OCI-LY3 (cell line): ENCODE data around the gene FAM72B.
"Not testable (repeated sequence)": the region's sequence is repeated elsewhere in the genome, so short reads cannot be mapped to it uniquely, and the experiment has no call there.

ENCODE experiments used
- H2AFZ ChIP-seq: fragments of 200-600, 300-600 bp; shearing (Covaris generic); 2 replicates; pipeline ENCODE4 v1.6.0; 2014; ENCODE audit warnings: antibody characterized with exemption, low read depth, low read length
- H3K27ac ChIP-seq: fragments of 200-600, 300-600 bp; sonication (generic); 2 replicates; pipeline ENCODE4 v1.5.1; 2014; ENCODE audit warnings: mild to moderate bottlenecking, low read length, moderate library complexity, mixed read lengths
- H3K27me3 ChIP-seq: fragments of 200-600, 300-600 bp; sonication (generic); 2 replicates; pipeline ENCODE4 v1.6.1; 2014; ENCODE audit warnings: low read depth, low read length, mixed read lengths
- H3K36me3 ChIP-seq: fragments of 200-600, 300-600 bp; sonication (generic); replicated peaks from 2 replicates; pipeline ENCODE3; 2014; ENCODE audit warnings: low read depth, low read length, mixed read lengths
- H3K4me1 ChIP-seq: fragments of 300-600, 200-600 bp; sonication (generic); 2 replicates; pipeline ENCODE4 v1.6.1; 2014; ENCODE audit warnings: low read length, mixed read lengths
- H3K4me2 ChIP-seq: fragments of 200-600, 300-600 bp; sonication (generic); 2 replicates; pipeline ENCODE4 v1.6.1; 2014; ENCODE audit warnings: low read length, mixed read lengths
- H3K4me3 ChIP-seq: fragments of 300-600, 200-600 bp; sonication (generic); 2 replicates; pipeline ENCODE4 v1.5.1; 2014; ENCODE audit warnings: antibody characterized with exemption, mild to moderate bottlenecking, low read length, moderate library complexity
- H3K79me2 ChIP-seq: fragments of 300-600, 200-600 bp; shearing (Covaris generic); 2 replicates; pipeline ENCODE4 v1.6.1; 2014; ENCODE audit warnings: mild to moderate bottlenecking, low read length, mixed read lengths
- H3K9ac ChIP-seq: fragments of 300-600, 200-600 bp; shearing (Covaris generic); 2 replicates; pipeline ENCODE4 v1.6.0; 2014; ENCODE audit warnings: mild to moderate bottlenecking, low read length, moderate library complexity
- H3K9me3 ChIP-seq: fragments of 200-600, 300-600 bp; shearing (Covaris generic); 2 replicates; pipeline ENCODE4 v1.6.1; 2014; ENCODE audit warnings: low read length, mixed read lengths; ENCODE audit not compliant: insufficient read depth
- H4K20me1 ChIP-seq: fragments of 200-600, 300-600 bp; sonication (generic); 2 replicates; pipeline ENCODE4 v1.6.1; 2016; ENCODE audit warnings: low read length, mixed read lengths; ENCODE audit not compliant: insufficient read depth

FAM72B gene

DNA sequence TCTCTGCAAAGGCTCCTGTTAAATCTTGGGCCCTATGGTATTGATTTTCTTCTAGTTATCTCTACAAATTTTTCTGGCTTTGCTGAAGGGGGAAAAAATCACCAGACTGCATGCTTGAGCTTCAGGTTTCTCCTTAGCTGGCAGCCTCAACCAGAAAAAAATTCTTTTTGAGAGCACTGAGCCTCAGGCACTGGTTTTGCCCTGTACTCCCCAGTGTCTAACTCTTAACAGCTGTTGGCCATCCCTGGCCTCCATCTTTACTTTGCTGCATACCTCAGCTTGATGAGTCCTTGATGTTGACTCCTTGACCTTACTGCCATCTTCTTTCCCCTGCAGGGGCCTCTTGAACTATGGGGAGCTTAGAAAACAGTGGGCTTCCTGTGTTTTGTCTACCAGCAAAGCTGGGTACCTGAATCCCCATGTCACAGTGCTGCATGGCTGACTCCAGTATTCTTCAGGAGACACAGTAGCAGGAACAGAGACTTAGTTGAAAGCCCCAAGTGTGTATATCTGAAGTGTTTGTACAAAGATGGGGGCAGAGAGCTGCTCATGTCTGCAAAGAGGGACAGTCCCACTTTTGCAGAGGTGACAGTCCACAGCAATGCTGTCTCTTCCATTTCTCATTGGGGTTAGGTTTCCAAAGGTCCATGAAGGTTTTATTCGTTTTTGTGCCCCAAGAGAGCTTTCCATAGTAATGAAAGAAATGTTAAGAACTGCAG lies 31.7 kb upstream of the FAM72B start:
- not testable (repeated sequence) for H3K36me3 ChIP-seq, H3K27ac ChIP-seq, H2AFZ ChIP-seq, H3K79me2 ChIP-seq, H3K27me3 ChIP-seq, H3K4me1 ChIP-seq, H3K4me3 ChIP-seq, H3K9ac ChIP-seq, H3K9me3 ChIP-seq, H4K20me1 ChIP-seq
- H3K4me2 ChIP-seq = 0 out of 2 replicates have a peak overlapping the region, but pooled peaks have one; percentile 12

DNA sequence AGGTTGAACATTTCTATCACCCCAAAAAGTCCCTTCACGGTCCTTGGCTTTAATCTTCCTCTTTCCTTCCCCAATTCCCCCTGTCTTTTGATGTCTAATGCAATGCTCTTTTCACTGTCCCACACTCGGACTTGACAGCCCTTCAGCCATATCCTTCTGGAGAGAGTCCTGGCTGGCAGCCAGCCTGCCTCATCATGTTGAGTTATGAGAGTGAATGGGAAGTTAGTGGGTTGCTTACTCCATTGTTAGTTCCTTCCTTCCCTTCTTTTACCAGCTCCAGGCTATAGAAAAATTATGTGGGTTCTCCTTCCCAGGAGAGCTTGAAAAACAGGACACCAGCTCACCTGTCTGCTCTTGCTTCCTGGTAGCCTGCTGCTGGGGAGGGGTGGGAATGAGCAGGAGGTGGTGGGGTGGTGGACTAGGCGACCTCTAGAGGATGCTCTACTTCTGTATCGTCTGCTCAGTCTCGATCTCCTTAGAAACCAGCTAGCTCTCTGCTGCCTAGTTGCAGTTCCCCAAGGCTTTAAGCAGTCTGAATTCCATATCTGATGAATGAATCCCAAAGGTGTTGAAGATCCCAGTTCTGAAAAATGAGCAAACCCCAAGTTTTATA lies 30.5 kb upstream of the FAM72B start:
- H3K27ac ChIP-seq, H3K4me2 ChIP-seq, H3K27me3 ChIP-seq, H3K4me1 ChIP-seq, H3K36me3 ChIP-seq, H2AFZ ChIP-seq, H3K9me3 ChIP-seq, H3K9ac ChIP-seq, H3K79me2 ChIP-seq, H4K20me1 ChIP-seq, H3K4me3 ChIP-seq: not testable (repeated sequence)

DNA sequence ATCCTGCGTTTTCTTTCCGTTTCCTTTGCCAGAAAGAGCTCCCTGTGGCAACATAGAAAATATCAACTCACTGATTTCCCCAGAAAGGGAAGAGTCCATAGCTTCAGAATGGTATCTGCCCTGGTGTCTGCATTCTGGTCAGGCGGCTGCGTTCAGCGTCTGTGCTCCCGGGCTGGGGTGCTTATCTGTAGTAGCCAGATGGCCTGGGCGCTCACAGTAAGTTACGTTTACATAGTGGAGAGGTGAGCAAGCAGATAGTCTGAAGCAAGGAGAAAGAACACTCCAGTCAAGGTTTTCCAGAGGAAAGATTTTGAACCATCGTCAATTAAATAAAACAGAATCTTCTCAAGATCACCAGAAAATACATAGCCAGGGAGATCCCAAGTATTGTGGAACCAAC lies 29.4 kb upstream of the FAM72B start:
- H3K9ac ChIP-seq, H2AFZ ChIP-seq, H3K79me2 ChIP-seq, H3K27ac ChIP-seq, H3K4me1 ChIP-seq, H3K27me3 ChIP-seq, H3K4me3 ChIP-seq, H3K36me3 ChIP-seq, H4K20me1 ChIP-seq, H3K9me3 ChIP-seq, H3K4me2 ChIP-seq: not testable (repeated sequence)

DNA sequence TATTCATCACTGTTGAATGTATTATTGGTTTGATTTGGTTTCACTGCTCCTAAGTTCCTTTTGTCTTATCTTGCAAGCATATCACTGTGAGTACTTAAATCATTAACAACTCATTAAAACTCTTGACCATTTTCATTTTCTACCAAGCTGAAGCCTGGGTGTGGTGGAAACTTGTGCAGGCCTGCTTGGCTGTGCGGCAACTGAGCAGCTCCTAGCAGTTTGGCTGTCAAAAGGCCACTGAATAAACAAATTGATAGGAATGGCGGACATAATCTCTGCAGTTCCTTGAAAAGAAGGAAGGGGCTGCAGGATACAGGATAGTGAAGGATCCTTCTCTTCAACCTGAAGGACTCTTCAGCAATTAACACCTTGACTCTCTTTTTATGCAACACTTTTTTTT lies 26.6 kb upstream of the FAM72B start:
- not testable (repeated sequence) for H3K9ac ChIP-seq, H3K4me3 ChIP-seq, H3K79me2 ChIP-seq, H3K27ac ChIP-seq, H3K36me3 ChIP-seq, H3K4me2 ChIP-seq, H4K20me1 ChIP-seq, H3K9me3 ChIP-seq, H3K27me3 ChIP-seq, H2AFZ ChIP-seq, H3K4me1 ChIP-seq

DNA sequence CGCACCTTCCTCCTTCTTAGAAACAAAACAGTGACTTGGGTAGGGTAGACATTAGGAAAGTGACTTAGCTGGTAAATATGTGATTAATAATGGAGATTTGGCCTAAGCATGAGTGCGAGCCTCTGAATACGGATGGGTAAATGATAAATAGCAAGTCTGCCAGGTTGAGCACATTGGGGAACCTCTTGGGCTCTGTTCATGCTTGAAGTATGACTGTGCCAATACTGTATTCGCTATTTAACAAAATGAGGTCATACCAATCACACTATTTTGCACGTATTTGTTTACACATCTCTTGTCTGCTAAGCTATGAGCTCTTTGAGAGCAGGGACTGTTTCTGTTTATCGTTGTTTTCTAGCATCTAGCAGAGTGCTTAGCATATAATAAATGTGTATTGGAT lies 24.2 kb upstream of the FAM72B start:
- not testable (repeated sequence) for H2AFZ ChIP-seq, H4K20me1 ChIP-seq, H3K4me1 ChIP-seq, H3K4me3 ChIP-seq, H3K9me3 ChIP-seq, H3K27me3 ChIP-seq, H3K27ac ChIP-seq, H3K9ac ChIP-seq, H3K36me3 ChIP-seq, H3K4me2 ChIP-seq, H3K79me2 ChIP-seq

DNA sequence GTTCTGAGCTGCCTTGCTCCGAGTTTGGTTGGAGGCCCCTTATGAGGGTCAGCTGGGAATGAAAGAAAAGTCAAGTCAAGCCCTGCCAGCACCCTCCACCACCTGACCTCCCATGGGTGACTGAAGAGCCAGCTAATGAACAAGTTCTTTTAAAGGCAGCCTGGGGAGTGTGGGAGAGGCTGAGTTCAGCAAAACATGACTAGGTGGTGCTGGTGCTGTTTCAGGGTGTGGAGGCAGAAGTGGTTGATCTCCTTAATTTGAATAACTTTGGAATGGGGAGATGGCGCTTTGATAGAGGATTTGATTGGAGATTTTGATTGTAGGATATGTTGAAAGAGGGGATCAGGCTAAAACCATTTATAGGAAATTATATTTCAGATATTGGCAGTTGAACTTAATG lies 23.2 kb upstream of the FAM72B start:
- H3K27me3 ChIP-seq, H3K4me2 ChIP-seq, H3K27ac ChIP-seq, H3K79me2 ChIP-seq, H4K20me1 ChIP-seq, H3K4me3 ChIP-seq, H3K4me1 ChIP-seq, H3K9ac ChIP-seq, H3K9me3 ChIP-seq, H2AFZ ChIP-seq, H3K36me3 ChIP-seq: not testable (repeated sequence)

DNA sequence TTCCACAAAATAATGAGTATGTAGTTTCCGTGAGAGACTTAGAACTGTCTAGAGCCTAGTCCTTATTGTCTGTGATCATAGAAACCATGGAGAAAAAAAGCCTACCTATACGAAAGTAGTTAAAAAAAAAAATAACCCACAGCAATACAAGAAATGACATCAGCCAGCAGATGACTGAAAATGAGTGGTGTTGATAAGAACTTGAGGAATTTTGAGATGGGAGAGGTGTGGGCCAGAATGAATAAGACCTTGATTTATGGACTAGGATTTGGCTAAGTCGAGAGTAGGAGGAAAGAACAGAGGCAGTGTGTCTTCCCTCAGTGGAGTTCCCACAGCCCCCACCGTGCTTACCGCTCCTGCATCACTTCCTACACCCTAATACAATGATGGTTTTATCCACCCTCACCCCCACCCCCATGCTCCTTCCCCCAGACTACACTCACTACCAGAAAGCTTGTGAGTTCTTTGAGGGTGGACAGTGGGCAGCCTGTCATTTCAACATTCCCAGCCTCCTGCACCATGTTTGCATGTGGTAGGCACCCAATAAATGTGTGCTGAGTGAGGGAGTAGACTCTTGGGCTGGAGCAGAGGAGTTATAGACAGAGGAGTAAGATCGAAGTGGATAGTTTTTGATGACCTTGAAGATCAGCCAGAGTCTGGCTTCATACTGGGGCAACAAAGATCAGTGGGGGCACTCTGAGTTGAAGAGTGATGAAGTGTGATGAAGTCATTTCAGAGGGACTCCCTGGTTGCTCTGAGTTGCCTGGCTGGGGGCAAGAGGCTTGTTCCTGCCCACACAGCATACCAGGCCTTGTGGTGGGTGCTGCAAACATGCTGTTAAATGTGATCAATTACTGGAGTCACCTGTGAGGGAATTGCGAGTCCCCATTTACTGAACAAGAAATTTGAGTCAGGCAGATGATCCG lies 21.9 kb upstream of the FAM72B start:
- H3K4me1 ChIP-seq, H3K4me2 ChIP-seq, H3K36me3 ChIP-seq, H3K9ac ChIP-seq, H3K79me2 ChIP-seq, H3K4me3 ChIP-seq, H2AFZ ChIP-seq, H3K27me3 ChIP-seq, H4K20me1 ChIP-seq, H3K27ac ChIP-seq, H3K9me3 ChIP-seq: not testable (repeated sequence)

DNA sequence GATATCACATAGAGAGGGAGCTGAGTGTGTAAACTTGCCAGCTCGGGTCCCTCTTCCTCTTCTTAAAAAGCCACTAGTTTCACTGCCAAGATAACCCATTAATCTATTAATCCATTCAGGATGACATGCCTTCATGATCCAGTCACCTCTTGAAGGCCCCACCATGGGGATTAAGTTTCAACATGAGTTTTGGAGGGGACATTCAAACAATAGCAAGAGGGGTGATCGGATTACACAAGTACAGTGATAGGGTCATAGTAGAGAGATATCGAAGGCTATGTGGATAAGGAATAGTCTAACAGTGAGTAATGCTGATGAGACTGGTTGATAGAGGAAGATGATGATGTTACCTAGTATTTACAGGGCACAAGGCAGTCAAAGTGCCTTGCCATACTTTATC lies 18.8 kb upstream of the FAM72B start:
- not testable (repeated sequence) for H3K4me2 ChIP-seq

DNA sequence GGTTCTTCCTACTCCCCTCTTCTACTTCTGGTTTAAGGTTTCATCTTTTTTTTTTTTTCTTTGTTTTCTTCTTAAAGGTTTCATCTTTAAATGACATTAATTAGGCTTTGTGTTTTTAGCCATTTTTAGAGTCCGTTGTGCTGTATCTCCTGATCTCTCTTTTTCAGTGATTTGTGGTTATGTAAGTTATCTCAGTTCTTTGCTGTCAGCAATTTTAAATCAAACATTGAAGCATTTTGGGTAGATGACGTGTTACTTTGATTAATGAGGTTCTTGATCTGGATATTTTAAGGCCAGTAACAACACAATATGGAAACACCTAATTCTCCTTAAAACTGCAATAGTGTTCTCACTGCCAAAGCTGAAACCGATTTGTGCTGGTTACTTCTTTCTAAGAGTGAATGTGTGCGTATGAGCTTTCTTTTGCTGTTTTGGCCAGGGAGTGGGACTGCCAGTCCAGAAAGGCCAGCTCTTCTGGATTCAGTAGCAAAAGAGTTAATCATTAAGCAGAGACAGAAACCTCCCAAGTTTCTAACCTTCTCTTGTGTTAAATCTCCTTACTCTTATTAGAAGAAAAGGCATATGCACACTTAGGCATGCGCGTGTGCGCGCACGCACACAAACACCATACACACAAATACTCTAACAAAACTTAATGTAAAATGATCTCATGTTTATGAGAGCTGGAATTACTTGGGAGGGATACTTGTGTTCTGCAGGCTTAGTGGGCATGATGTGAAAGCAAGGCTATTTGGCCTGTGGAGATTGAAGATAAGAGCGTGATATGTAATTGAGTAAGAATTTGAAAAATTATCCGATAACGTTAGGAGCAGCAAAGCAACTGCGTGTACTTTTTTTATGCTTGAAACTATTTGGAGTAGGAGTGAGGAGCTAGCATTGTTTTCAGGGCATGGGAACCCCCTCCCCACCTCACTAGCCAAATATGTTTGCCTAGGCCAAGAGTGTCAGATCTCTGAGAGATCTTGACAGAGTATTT lies 17.1 kb upstream of the FAM72B start:
- H3K4me1 ChIP-seq, H3K79me2 ChIP-seq, H3K9me3 ChIP-seq, H3K4me2 ChIP-seq, H3K4me3 ChIP-seq, H2AFZ ChIP-seq, H4K20me1 ChIP-seq, H3K36me3 ChIP-seq, H3K27me3 ChIP-seq, H3K27ac ChIP-seq, H3K9ac ChIP-seq: not testable (repeated sequence)

More for the DNA sequence above, 18.8 kb upstream of the FAM72B start:
- H3K27ac ChIP-seq, H3K79me2 ChIP-seq, H3K36me3 ChIP-seq, H3K27me3 ChIP-seq, H2AFZ ChIP-seq, H4K20me1 ChIP-seq, H3K9me3 ChIP-seq, H3K4me1 ChIP-seq, H3K4me3 ChIP-seq, H3K9ac ChIP-seq: not testable (repeated sequence)
